ENCODE data around the gene KLHL25.

KLHL25 gene

GRCh38 chr15:85773970-85774369 lies 20.8 kb downstream of the KLHL25 start:
- no peak for DNase-seq (ENCODE audit: low read depth)

GRCh38 chr15:85773249-85773648 lies 21.5 kb downstream of the KLHL25 start:
- no peak for DNase-seq (ENCODE audit: low read depth)

GRCh38 chr15:85772668-85773067 lies 22.1 kb downstream of the KLHL25 start:
- DNase-seq (ENCODE audit: low read depth), result no peak

- no peak for DNase-seq (ENCODE audit: low read depth)
Observed at GRCh38 chr15:85771781-85772445, 22.8 kb downstream of the KLHL25 start.

- DNase-seq (ENCODE audit: low read depth), result no peak
Observed at GRCh38 chr15:85771271-85771670, 23.5 kb downstream of the KLHL25 start.

- no peak for DNase-seq (ENCODE audit: low read depth)
Observed at GRCh38 chr15:85770096-85771041, 24.4 kb downstream of the KLHL25 start.

- DNase-seq (ENCODE audit: low read depth), result no peak
Observed at GRCh38 chr15:85769182-85769900, 25.4 kb downstream of the KLHL25 start.

- DNase-seq (ENCODE audit: low read depth), result no peak
Observed at GRCh38 chr15:85768595-85769168, 26.0 kb downstream of the KLHL25 start.

GRCh38 chr15:85767785-85768529 lies 26.8 kb downstream of the KLHL25 start:
- no peak for DNase-seq (ENCODE audit: low read depth)

GRCh38 chr15:85766001-85766831 lies 28.5 kb downstream of the KLHL25 start:
- DNase-seq (ENCODE audit: low read depth), result no peak

- DNase-seq (ENCODE audit: low read depth), result no peak
Observed at GRCh38 chr15:85764649-85765277, 30.0 kb downstream of the KLHL25 start.

- DNase-seq (ENCODE audit: low read depth), result no peak
Observed at GRCh38 chr15:85763673-85764633, 30.8 kb downstream of the KLHL25 start.

GRCh38 chr15:85763157-85763556 lies 31.6 kb downstream of the KLHL25 start:
- no peak for DNase-seq (ENCODE audit: low read depth)

GRCh38 chr15:85762756-85763127 lies 32.0 kb downstream of the KLHL25 start:
- no peak for DNase-seq (ENCODE audit: low read depth)

- no peak for DNase-seq (ENCODE audit: low read depth)
Observed at GRCh38 chr15:85762039-85762755, 32.5 kb downstream of the KLHL25 start.

GRCh38 chr15:85761635-85762034 lies 33.1 kb downstream of the KLHL25 start:
- DNase-seq (ENCODE audit: low read depth), result no peak

- DNase-seq (ENCODE audit: low read depth), result no peak
Observed at GRCh38 chr15:85760531-85761371, 34.0 kb downstream of the KLHL25 start.
